Cardiac septum (tissue), 1 donor: Measurements from ENCODE around the gene ADCY2. TPM values are rescaled to one million over a fixed set of nuclear protein-coding genes. Genes with fewer than 3 reads are reported as not detected.

ENCODE experiments used
- DNase-seq: peaks from one replicate; pipeline ENCODE4 v3.0.0-alpha.2; 2020; ENCODE audit warnings: low spot score
- intact Hi-C: fragments of 100-400 bp; cut with DNase I; formaldehyde crosslinking; loops from one replicate; pipeline ENCODE4 v1.14.0; 2022
- total RNA-seq: library from RNA; stranded (reverse); fragmentation: NEBNext Ultra II Directional; extraction: Animal tissue kit (Norgen Biotek cat#: 25700); gene quantifications from one replicate; pipeline ENCODE4 v1.2.1, GENCODE V29; 2021
- donor health status: DM: no; HTN: no; CAD: no.

Gene ADCY2
- total RNA-seq, 1 donor from 2014 or later: 0.54 TPM

DNA sequence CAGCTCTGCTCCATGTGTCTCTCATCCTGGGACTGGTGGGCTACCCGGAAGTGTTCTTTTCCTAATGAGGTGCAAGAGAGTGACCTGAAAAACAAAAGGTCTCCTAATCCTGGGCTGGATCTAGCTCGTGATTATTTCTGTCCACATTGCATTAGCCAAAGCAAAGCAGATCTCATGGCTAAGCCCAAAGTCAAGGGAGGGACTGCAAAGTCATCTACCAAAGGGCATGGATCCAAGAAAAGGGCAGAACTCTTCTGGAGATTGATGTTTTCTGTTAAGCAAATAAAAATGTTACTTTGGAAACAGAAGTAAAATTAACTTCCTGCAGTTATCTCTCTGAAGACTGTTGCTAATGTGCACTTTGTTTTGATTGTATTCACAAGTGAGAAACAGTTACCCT is 229.8 kb downstream of the ADCY2 start:
- no peak for DNase-seq
- intact Hi-C loops: no loop called here

DNA sequence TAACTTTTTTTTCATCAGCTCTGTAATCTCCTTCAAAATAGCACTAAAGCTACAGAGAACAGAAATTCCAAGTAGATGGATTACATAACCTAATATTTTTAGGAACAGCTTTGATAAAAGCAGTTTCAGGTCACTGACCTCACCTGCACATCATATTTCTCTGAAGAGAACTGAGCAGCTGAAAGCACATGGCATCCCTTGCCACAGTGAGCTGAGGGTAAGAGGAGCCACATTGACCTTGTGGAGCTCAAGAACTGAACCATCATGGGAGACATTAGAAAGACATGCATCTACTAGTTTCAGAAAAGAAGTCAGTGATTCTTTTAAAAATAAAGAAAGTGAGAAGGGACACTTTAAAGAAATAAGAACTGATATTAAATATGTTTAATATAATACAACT is 232.3 kb downstream of the ADCY2 start:
- DNase-seq: no peak
- intact Hi-C loops: no loop called here

DNA sequence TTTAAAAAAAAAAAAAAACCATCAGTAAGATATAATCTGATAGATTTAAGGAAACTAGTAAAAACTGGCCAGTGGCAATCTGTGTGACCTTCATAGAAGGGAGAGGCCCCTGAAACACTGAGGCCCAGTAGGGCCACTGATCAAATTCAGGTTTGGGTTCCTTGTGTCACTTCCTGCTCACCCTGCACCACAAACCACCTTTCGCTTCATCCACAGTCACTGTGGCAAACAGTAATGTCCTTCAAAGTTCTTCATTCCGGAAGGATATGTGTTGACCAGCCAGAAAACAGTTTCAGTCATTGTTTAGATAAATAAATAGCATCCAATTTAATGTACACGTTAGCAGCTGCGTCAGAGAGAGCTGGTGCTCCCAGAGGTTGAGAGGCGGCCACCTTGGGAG is 232.9 kb downstream of the ADCY2 start:
- intact Hi-C loops: no loop called here

DNA sequence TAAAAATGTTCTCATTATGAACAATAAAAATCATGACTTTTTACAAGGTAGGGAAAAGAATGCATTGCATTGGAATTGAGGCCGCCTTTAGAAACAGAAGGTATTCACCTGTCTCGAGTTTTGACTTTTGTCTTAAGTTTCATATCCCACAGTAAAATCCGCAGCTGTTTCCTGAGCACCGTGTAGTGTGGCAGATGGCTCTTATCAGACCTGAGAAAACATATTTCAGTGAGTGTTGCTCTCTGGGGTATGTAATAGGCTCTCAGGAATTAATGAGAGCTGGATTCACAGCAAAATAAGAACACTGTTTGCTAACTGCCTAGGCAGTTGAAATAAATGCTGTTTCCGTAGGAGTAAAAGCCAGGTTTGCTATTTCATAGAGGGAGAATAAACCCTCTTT is 233.6 kb downstream of the ADCY2 start:
- intact Hi-C loops: no loop called here
- DNase-seq: no peak

More for the DNA sequence above, 232.9 kb downstream of the ADCY2 start:
- DNase-seq: no peak

DNA sequence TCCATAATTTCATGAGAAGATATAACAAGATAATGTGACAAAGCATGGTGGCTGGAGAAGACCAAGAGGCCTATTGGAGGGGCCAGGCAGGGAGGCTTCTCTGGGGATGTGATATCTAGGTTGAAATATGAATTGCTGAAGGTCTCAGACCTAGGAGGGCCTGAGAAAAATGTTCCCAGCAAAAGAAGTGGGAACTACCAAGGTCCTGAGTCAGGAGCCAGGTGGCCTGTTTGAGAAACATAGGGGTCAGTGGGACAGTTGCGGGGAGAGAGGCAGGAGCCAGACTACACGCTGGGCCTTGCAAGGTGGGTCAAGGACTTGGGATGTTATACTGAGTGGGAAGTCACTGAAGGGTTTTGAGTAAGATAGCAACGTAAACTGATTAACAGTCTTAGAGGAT is 238.9 kb downstream of the ADCY2 start:
- DNase-seq: no peak
- intact Hi-C loops: no loop called here

DNA sequence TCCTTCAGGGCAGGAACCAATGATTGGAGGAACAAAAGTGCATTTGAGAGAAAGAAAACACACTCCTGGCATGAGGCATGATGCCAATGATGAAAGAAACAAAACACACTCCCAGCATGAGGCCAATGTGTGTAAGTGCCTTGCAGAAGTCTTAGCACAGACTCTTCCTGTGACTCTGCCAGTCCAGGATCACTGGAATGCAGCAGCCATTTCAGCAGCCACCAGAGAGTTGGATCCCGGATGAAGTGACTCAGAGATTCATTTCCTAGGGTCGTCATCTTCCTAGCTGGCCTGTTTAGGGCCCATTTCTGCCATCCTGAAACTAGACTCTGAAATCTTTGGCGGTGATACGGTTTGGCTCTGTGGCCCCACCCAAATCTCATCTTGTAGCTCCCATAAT is 242.5 kb downstream of the ADCY2 start:
- intact Hi-C loops: no loop called here
- DNase-seq: no peak

DNA sequence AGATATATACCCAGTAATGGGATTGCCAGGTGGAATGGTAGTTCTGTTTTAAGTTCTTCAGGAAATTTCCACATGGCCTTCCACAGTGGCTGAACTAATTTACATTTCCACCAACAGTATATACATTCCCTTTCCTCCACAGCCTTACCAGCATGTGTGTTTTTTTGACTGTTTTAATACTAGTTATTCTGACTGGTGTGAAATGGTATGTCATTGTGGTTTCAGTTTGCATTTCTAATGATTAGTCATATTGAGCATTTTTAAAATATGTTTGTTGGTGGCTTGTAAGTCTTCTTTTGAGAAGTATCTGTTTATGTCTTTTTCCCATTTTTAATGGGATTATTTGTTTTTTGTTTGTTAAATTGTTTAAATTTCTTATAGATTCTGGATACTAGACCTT is 246.1 kb downstream of the ADCY2 start:
- intact Hi-C loops: no loop called here
- DNase-seq: no peak

DNA sequence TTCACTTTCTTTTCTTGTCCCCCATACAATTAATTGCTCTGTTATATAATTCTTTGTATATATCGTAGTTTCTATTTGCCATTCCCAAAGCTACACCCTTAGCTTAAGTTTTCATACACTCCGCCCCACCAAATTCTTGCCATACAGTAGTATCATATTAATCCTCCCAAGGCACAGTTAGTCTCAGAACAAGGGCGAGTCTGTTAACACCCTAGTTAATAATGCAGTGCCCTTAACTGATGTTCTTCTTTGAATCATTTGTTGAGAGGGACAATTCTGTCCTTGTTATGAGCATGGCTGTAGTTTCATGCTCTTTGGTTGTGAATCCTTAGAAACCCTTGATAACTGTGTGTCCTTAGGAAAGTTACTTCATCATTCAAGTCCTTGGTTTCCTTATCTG is 248.8 kb downstream of the ADCY2 start:
- intact Hi-C loops: no loop called here
- DNase-seq: no peak

DNA sequence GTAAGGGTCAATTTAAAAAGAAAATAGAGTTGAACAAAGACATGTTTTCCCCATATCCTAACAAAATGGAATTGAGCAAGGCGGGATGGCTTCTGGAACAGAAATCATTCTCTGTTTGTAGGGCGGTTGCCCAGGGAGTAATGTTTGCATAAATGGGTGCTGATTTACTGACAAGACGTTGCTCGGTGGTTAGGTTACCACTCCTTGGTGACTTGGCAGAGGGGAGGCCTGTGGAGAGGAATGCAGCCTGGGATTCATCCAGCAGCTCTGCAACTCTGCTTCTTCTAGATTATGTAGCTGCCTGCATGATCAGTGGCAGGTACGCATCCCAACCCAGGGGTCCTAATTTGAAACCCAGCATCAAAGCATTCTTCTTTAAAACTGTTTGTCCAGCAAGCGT is 254.8 kb downstream of the ADCY2 start:
- intact Hi-C loops: no loop called here
- no peak for DNase-seq

DNA sequence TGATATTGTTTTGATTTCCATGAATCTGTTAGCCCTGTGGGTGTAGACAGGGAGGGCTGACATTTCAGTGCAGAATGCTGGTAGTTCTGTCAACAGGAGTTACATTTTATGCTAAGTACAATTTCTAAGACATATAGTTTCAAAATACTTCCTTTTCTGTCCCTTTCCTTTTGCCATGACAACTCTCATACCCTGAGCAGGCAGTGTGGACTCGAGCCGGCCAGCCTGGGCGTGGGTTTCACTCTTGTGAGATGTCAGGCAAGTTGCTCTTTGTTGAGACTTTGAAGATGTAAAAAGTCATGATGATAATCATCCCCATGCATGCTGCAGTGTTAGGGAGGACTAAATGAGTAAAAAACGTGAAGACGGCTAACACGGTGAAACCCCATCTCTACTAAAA is 257.1 kb downstream of the ADCY2 start:
- no peak for DNase-seq
- intact Hi-C loops: no loop called here

DNA sequence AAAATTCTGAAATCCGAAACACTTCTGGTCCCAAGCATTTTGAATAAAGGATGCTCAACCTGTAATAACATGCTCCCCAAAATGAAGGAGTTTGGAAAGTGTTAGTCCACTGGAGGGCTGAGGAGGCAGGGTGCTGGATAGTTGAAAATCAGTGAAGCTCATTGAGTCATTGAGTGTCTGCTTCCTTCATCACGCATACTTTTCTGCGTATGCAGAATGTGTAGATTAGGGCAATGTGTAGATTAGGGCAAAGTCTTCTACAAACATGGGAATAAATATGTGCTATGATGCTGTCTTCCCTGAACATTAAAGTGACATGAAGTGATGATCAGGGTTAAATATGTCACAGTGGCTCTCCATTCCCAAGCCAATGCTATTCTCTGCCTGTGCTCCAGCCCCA is 261.2 kb downstream of the ADCY2 start:
- intact Hi-C loops: no loop called here

DNA sequence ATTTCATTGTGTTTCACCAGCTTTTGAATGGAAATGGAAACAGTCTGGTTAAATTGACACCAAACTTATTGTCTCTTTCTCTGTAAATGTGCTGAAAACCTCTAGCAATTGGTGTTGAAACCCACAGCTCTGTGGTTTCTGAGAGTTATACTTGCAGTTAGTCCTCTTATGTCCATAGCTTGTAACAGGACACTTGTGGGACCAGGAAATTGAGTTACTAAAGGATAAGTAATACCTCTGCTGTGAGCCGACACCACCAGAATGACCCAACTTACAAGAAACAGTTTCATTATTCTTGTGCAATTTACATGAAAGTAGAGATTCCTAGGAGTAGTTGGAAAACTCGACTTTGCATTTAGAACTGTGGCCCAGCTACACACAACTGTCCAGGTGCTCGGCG is 263.5 kb downstream of the ADCY2 start:
- intact Hi-C loops: no loop called here
- no peak for DNase-seq

More for the DNA sequence above, 261.2 kb downstream of the ADCY2 start:
- no peak for DNase-seq

DNA sequence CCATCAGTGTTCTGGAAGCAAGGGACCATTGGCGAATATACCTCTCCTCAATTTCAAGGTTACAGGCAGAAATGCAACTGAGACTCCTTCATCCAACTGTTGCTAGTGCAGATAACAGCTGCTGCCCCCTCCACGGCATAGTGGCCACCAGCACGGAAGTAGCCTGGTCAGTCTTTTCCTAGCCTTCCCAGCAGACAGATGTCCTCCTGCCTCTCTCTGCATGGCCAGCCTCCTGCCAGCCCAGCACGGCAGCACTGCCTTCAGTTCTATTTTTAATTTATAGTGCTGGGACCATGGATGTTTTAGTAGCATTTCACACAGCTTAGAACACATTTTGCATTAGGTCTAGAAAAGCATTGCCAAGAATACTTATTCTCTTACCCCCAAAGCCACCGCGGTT is 266.4 kb downstream of the ADCY2 start:
- no peak for DNase-seq
- intact Hi-C loops: no loop called here

DNA sequence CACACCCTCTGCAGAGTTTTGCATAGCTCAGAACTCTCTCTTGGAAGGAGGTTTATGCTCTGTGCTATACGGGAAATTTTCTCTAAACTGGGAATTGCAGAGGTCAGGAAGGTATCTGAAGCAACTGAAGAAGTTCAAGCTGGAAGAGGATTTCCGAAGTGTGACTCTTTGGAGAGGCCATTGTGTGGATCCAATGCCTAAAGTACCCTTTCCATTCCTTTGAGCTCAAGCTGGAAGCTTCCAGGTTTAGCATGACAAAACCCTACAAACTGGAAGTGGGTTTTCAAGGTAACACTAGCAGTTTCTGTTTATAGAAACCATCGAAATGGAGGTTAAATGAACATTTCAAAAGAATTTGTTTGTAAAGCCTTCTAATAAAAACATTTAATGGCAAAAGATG is 267.9 kb downstream of the ADCY2 start:
- no peak for DNase-seq
- intact Hi-C loops: no loop called here

DNA sequence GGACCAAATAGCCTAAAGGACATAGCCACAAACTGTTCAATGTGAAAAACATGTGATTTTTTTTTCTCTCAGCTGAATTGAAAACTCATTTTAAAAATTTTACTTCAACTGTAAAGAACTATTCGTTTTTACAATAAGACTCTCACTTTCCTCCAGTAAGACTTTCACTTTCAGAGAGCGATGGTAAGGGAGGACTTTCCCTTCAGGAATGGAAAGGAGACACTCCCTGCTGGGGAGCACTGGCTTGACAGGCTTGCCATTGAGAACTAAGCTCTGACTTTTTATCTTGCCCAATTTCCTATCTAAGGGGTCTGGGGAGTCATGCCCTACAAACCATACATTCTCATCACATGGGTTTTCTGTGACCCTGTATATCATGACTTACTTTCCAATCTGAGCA is 268.3 kb downstream of the ADCY2 start:
- no peak for DNase-seq
- intact Hi-C loops: no loop called here

DNA sequence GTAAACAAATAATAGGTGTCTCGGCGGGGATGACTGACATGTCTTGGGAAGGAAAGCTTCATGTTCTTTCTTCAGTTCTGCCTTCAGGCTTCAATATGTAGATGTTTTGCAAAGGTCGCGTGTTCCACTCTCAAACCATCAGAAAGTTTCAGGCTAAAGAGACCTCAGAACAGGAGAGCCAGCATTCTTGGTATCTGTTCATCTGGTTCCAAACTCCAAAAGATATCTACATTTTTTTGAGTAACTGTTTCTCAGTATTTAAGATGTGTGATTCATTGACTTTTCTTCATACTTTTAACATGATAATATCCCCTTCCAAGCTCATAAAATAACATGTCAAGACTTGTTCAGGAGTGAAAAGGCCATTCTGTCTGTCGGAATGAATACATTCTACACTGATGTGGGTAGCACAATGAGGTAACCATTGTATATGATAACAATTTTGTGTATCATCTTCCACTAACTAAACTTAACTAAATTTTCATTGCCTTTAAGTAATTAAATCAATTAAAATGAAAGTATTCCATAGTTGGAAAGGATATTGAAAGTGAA is 271.4 kb downstream of the ADCY2 start:
- no peak for DNase-seq
- intact Hi-C loops: no loop called here

DNA sequence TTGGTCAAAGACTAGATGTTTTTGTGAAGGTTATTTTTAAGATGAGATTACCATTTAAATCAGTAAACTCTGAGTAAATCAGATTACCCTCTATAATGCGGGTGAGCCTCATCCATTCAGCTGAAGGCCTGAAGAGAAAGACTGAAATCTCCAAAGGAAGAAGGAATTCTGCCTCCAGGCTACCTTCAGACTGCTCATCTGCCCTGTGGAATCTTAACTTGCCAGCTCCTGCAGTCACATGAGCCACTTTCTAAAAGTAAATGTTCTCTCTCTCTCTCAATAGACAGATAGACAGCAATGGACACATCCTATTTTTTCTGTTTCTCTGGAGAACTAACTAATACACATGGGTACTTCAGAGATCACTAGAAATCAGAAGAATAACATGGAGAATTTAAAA is 272.2 kb downstream of the ADCY2 start:
- DNase-seq: no peak
- intact Hi-C loops: no loop called here

DNA sequence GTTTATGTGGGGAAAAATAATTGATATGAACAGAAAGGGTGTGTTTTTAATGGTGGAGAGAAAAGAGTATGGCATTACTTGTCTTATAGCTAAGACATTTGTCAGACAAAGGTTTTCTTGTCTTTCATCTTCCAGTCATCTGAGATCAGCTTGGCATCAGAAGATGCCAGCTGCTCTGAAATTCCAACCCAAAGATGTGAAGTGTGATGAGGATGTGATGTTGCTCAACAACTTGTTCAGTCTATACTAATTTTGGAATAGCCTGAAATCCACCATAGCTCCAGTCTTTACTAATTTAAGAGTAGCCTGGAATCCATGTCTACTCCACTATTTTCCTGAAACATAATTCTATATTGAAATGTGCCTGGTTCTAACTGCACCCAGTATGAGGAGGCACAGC is 272.7 kb downstream of the ADCY2 start:
- DNase-seq: no peak
- intact Hi-C loops: no loop called here

DNA sequence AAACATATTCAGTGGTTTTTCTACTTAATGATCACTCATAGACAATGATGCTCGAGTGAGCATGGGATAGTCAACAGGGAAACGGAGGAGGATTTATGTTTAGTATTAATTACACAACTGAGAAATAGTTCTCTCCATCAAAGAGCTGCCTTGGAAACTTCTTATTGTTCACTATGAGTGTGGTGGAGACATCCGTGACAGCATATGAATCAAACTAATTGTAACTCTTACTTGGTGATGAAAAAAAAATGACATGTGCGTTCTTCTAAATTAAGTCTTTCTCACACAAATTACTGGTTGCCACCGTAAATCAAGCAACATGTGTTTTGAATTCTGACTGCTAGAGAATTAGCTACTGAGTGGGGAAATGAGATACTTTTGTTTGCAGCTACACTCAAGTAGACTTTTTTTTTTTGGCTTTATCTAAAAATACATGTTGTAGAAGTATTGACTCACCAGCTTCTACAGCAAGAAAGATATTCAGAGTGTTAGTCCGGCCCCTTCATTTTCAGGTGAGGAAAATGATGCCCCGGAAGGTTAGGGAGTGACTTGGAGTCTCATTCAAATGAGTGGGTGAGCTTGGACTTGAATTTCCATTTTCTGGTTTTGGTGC is 275.5 kb downstream of the ADCY2 start:
- no peak for DNase-seq
- intact Hi-C loops: no loop called here

DNA sequence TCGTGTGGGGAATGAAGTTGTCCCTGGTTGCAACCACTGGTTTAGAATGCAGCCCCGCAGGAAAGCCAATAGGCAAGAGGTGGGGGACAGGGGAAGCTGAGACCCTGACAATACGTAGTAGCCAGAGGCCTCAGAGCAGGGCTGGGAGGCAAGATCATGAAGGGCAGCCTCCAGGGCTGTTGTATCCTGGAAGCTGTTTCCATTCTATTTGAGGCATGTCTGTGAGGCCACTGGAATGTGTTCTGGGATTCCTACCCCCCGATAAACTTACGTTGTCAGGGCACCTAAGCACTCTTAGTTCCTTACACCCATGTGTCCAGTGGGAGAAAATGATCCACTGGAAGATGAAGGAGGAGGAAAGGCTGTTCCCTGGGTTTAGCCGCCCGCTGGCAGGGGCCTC is 277.7 kb downstream of the ADCY2 start:
- intact Hi-C loops: no loop called here

DNA sequence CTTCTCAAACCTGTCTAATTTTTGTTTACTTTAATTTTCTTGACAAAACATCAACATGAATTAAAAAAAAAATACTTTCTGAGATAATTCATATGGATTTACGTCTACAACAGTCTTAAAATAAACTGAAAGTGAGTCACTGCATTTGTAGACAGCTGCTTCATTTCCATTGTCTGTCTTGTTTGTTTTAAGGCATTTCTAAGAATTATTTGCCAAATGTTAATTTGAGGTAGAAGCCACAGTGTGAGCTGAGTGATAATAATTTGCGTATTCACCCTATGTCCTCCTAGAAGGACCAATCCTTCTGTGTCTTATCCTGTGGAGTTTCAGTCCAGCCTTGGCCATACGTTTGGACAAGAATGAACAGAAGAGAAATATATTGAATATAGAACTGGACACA is 280.5 kb downstream of the ADCY2 start:
- intact Hi-C loops: no loop called here

More for the DNA sequence above, 277.7 kb downstream of the ADCY2 start:
- DNase-seq: no peak

DNA sequence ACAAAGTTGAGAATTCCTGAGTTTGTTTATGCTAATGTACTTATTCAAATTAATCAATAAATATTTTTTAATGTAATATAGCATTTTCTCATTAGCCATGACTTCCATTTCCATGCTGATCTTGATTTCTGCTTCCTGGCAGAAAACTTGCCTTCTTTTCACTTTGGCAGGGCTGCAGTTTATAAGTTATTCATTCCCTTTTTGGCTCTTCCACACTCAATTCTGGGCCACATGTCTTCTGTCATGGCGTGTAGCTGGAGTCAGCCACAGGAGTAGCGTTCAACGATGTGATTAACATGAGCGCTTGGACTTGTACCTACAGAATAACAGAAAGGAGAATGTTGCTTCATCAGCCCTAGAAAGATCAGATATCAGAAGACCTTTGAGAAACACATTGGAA is 282.1 kb downstream of the ADCY2 start:
- DNase-seq: no peak
- intact Hi-C loops: no loop called here

More for the DNA sequence above, 280.5 kb downstream of the ADCY2 start:
- DNase-seq: no peak
